H1 (cell line): ENCODE results near the gene ANK3. TPM values are rescaled to one million over a fixed set of nuclear protein-coding genes. Genes with fewer than 3 reads are reported as not detected.

Experiments used
- NRF1 ChIP-seq: IDR thresholded peaks from 2 replicates; pipeline ENCODE4 v1.6.1; 2011; ENCODE audit warnings: mild to moderate bottlenecking, low read depth, low read length, improper control_type of control experiment
- polyA plus RNA-seq, 7 experiments: library from polyadenylated mRNA; depleted of rRNA in 3 of 7; stranded (reverse) in 5 of 7; unstranded in 2 of 7; fragments of >200 nt in 5 of 7; fragments of 200-250 nt in 2 of 7; gene quantifications; 1 replicate in 5 of 7; 2 replicates in 1 of 7; 4 replicates in 1 of 7; pipeline versions ENCODE4 v1.2.1 to v1.2.3, GENCODE V29; 2011 to 2013; ENCODE audit warnings: missing spikeins in 2 of 7, mixed read lengths in 2 of 7
- total RNA-seq: library from RNA; stranded (reverse); fragmentation: NEBNext Ultra II Directional; extraction: Animal tissue kit (Norgen Biotek cat#: 25700); gene quantifications from 2 replicates; pipeline ENCODE4 v1.2.1, GENCODE V29; 2021
- TF ChIP-seq, protein P1 (sequence below): fragments of 300-600 bp; sonication (generic); IDR thresholded peaks from 2 replicates; pipeline ENCODE4 v1.7.1; 2012; ENCODE audit warnings: low read length, moderate library complexity, mild to moderate bottlenecking, inconsistent platforms; ENCODE audit not compliant: insufficient replicate concordance
- TF ChIP-seq, protein P2 (sequence below): IDR thresholded peaks from 2 replicates; pipeline ENCODE4 v1.6.1; 2012; ENCODE audit warnings: low read length, inconsistent platforms

ANK3 gene
- total and polyA plus RNA-seq, 2 of the 8 experiments (the other 6 are each of a cell fraction or from before 2014, with no cell fraction given): 18.1 to 67.9 TPM

DNA sequence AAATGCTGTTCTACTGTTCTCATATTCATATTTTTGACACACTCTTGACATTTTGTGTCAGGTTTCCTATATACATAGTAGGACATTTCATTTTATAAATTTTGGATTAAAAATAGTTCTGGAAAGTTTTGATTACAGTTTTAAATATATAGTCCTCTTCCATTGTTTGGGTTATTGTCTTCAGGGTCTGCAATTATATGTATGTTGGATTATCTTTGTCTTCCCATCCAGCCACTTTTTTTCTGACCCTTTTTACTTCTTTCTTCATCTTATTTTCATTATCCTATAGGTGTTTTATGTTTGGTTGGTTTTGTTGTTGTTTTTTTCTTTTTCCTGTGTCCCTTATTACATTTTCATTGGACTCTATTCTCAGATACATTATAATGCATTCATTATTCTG lies 412.2 kb downstream of the ANK3 start (continued):
- TF ChIP-seq, protein P1, sequence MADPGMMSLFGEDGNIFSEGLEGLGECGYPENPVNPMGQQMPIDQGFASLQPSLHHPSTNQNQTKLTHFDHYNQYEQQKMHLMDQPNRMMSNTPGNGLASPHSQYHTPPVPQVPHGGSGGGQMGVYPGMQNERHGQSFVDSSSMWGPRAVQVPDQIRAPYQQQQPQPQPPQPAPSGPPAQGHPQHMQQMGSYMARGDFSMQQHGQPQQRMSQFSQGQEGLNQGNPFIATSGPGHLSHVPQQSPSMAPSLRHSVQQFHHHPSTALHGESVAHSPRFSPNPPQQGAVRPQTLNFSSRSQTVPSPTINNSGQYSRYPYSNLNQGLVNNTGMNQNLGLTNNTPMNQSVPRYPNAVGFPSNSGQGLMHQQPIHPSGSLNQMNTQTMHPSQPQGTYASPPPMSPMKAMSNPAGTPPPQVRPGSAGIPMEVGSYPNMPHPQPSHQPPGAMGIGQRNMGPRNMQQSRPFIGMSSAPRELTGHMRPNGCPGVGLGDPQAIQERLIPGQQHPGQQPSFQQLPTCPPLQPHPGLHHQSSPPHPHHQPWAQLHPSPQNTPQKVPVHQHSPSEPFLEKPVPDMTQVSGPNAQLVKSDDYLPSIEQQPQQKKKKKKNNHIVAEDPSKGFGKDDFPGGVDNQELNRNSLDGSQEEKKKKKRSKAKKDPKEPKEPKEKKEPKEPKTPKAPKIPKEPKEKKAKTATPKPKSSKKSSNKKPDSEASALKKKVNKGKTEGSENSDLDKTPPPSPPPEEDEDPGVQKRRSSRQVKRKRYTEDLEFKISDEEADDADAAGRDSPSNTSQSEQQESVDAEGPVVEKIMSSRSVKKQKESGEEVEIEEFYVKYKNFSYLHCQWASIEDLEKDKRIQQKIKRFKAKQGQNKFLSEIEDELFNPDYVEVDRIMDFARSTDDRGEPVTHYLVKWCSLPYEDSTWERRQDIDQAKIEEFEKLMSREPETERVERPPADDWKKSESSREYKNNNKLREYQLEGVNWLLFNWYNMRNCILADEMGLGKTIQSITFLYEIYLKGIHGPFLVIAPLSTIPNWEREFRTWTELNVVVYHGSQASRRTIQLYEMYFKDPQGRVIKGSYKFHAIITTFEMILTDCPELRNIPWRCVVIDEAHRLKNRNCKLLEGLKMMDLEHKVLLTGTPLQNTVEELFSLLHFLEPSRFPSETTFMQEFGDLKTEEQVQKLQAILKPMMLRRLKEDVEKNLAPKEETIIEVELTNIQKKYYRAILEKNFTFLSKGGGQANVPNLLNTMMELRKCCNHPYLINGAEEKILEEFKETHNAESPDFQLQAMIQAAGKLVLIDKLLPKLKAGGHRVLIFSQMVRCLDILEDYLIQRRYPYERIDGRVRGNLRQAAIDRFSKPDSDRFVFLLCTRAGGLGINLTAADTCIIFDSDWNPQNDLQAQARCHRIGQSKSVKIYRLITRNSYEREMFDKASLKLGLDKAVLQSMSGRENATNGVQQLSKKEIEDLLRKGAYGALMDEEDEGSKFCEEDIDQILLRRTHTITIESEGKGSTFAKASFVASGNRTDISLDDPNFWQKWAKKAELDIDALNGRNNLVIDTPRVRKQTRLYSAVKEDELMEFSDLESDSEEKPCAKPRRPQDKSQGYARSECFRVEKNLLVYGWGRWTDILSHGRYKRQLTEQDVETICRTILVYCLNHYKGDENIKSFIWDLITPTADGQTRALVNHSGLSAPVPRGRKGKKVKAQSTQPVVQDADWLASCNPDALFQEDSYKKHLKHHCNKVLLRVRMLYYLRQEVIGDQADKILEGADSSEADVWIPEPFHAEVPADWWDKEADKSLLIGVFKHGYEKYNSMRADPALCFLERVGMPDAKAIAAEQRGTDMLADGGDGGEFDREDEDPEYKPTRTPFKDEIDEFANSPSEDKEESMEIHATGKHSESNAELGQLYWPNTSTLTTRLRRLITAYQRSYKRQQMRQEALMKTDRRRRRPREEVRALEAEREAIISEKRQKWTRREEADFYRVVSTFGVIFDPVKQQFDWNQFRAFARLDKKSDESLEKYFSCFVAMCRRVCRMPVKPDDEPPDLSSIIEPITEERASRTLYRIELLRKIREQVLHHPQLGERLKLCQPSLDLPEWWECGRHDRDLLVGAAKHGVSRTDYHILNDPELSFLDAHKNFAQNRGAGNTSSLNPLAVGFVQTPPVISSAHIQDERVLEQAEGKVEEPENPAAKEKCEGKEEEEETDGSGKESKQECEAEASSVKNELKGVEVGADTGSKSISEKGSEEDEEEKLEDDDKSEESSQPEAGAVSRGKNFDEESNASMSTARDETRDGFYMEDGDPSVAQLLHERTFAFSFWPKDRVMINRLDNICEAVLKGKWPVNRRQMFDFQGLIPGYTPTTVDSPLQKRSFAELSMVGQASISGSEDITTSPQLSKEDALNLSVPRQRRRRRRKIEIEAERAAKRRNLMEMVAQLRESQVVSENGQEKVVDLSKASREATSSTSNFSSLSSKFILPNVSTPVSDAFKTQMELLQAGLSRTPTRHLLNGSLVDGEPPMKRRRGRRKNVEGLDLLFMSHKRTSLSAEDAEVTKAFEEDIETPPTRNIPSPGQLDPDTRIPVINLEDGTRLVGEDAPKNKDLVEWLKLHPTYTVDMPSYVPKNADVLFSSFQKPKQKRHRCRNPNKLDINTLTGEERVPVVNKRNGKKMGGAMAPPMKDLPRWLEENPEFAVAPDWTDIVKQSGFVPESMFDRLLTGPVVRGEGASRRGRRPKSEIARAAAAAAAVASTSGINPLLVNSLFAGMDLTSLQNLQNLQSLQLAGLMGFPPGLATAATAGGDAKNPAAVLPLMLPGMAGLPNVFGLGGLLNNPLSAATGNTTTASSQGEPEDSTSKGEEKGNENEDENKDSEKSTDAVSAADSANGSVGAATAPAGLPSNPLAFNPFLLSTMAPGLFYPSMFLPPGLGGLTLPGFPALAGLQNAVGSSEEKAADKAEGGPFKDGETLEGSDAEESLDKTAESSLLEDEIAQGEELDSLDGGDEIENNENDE: no peak
- TF ChIP-seq, protein P2, sequence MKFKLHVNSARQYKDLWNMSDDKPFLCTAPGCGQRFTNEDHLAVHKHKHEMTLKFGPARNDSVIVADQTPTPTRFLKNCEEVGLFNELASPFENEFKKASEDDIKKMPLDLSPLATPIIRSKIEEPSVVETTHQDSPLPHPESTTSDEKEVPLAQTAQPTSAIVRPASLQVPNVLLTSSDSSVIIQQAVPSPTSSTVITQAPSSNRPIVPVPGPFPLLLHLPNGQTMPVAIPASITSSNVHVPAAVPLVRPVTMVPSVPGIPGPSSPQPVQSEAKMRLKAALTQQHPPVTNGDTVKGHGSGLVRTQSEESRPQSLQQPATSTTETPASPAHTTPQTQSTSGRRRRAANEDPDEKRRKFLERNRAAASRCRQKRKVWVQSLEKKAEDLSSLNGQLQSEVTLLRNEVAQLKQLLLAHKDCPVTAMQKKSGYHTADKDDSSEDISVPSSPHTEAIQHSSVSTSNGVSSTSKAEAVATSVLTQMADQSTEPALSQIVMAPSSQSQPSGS: no peak
- TF ChIP-seq NRF1: no peak
